ENCODE measurements around the gene ORMDL3.

Gene ORMDL3

GRCh38 chr17:39969375-39969774 is 42.0 kb upstream of the ORMDL3 start (continued):
- TF ChIP-seq ZBTB48 (tag by site-specific recombination; IDR thresholded peaks at IDR 0.05) (no peak), ZNF76 (tag by site-specific recombination; IDR thresholded peaks at IDR 0.05; ENCODE audit: borderline replicate concordance, low read depth) (no peak), ZNF16 (tag by site-specific recombination; IDR thresholded peaks at IDR 0.05; ENCODE audit: low read depth) (no peak), KLF10 (tag by site-specific recombination; IDR thresholded peaks at IDR 0.05) (no peak)

GRCh38 chr17:39968761-39969160 is 41.4 kb upstream of the ORMDL3 start:
- no peak overlapping the region for H3K27ac ChIP-seq (ENCODE audit: extremely low read depth, low read depth, low read length)
- no peak overlapping the region for H3K4me3 ChIP-seq (ENCODE audit: low read depth, low read length)
- CTCF ChIA-PET, result interaction anchor here (0.6 to 4.0 kb wide), 4 partner anchors 10 to 353 kb away, joined by 3 to 30 read pairs (median 4); partner anchors contain the start of gene PSMD3
- H3K9me3 ChIP-seq (ENCODE audit: control insufficient read depth, insufficient read depth, low read depth, low read length), result no peaks in the 10 kb centered on the region
- TF ChIP-seq ZNF621 (tag by site-specific recombination; IDR thresholded peaks at IDR 0.05) (no peak), ZBTB17 (tag by site-specific recombination; IDR thresholded peaks at IDR 0.05) (no peak), ZEB2 (tag by site-specific recombination; IDR thresholded peaks at IDR 0.05) (no peak), HIC1 (tag by site-specific recombination; IDR thresholded peaks at IDR 0.05) (no peak), ZSCAN18 (tag by site-specific recombination; IDR thresholded peaks at IDR 0.05) (no peak), ZNF548 (tag by site-specific recombination; IDR thresholded peaks at IDR 0.05) (no peak)
- POLR2A ChIA-PET, result interaction anchor here (0.6 kb wide), 2 partner anchors 16 to 73 kb away, joined by 3 read pairs; no protein-coding TSS in a partner anchor
- no peaks in the 10 kb centered on the region for H3K36me3 ChIP-seq (ENCODE audit: control insufficient read depth in 2 of 2, insufficient read depth in 1 of 2, low read length in 2 of 2)
- H3K4me1 ChIP-seq (ENCODE audit: control insufficient read depth, insufficient read depth, low read length), result no peaks in the 10 kb centered on the region

- TF ChIP-seq MEIS1 (CRISPR knock-in tag; IDR thresholded peaks at IDR 0.05; ENCODE audit: borderline replicate concordance) (no peak), IKZF3 (tag by site-specific recombination; IDR thresholded peaks at IDR 0.05) (no peak), ZNF16 (tag by site-specific recombination; IDR thresholded peaks at IDR 0.05; ENCODE audit: low read depth) (no peak), ZNF558 (tag by site-specific recombination; IDR thresholded peaks at IDR 0.05) (no peak), HOXD13 (CRISPR knock-in tag; IDR thresholded peaks at IDR 0.05; ENCODE audit: borderline replicate concordance) (no peak), MYNN (tag by site-specific recombination; IDR thresholded peaks at IDR 0.05; ENCODE audit: borderline replicate concordance) (no peak)
- ChIA-PET POLR2A (no interaction called here), CTCF (interaction anchor here (0.5 to 0.8 kb wide), 2 partner anchors 13 to 15 kb away, joined by 3 to 4 read pairs; no protein-coding TSS in a partner anchor)
- no peaks in the 10 kb centered on the region for H3K9me3 ChIP-seq (ENCODE audit: control insufficient read depth, insufficient read depth, low read depth, low read length)
- H3K4me3 ChIP-seq (ENCODE audit: low read depth, low read length), result no peak overlapping the region
- no peaks in the 10 kb centered on the region for H3K36me3 ChIP-seq (ENCODE audit: control insufficient read depth in 2 of 2, insufficient read depth in 1 of 2, low read length in 2 of 2)
- H3K27ac ChIP-seq (ENCODE audit: extremely low read depth, low read depth, low read length), result no peak overlapping the region
- no peaks in the 10 kb centered on the region for H3K4me1 ChIP-seq (ENCODE audit: control insufficient read depth, insufficient read depth, low read length)
Observed at GRCh38 chr17:39966771-39967170, 39.4 kb upstream of the ORMDL3 start.

GRCh38 chr17:39965017-39965699 is 37.8 kb upstream of the ORMDL3 start:
- Histone ChIP-seq H3K36me3 (ENCODE audit: control insufficient read depth in 2 of 2, insufficient read depth in 1 of 2, low read length in 2 of 2) (no peaks in the 10 kb centered on the region), H3K9me3 (ENCODE audit: control insufficient read depth, insufficient read depth, low read depth, low read length) (no peaks in the 10 kb centered on the region), H3K4me3 (ENCODE audit: low read depth, low read length) (no peak overlapping the region), H3K4me1 (ENCODE audit: control insufficient read depth, insufficient read depth, low read length) (no peaks in the 10 kb centered on the region; the same call in 1 of the 2 replicates), H3K27ac (ENCODE audit: extremely low read depth, low read depth, low read length) (no peak overlapping the region)
- TF ChIP-seq ZNF366 (tag by site-specific recombination; conservative IDR thresholded peaks at IDR 0.05) (peak; percentile 65), ZNF121 (tag by site-specific recombination; IDR thresholded peaks at IDR 0.05) (0 out of 2 replicates have a peak, but pooled peaks have one; percentile 23), GLI4 (tag by site-specific recombination; IDR thresholded peaks at IDR 0.05) (no peak)
- CTCF ChIA-PET, result interaction anchor here (0.5 to 1.3 kb wide), 5 partner anchors 14 to 312 kb away, joined by 3 to 6 read pairs (median 4); no protein-coding TSS in a partner anchor
- POLR2A ChIA-PET, result interaction anchor here (0.7 to 0.8 kb wide), 2 partner anchors 15 to 135 kb away, joined by 3 to 4 read pairs; partner anchors contain the start of genes NR1D1 and PSMD3
